Measurements from ENCODE around the gene KRT81.

Gene KRT81

GRCh38 chr12:52247622-52248540 is 43.5 kb downstream of the KRT81 start:
- TF ChIP-seq, protein P1, sequence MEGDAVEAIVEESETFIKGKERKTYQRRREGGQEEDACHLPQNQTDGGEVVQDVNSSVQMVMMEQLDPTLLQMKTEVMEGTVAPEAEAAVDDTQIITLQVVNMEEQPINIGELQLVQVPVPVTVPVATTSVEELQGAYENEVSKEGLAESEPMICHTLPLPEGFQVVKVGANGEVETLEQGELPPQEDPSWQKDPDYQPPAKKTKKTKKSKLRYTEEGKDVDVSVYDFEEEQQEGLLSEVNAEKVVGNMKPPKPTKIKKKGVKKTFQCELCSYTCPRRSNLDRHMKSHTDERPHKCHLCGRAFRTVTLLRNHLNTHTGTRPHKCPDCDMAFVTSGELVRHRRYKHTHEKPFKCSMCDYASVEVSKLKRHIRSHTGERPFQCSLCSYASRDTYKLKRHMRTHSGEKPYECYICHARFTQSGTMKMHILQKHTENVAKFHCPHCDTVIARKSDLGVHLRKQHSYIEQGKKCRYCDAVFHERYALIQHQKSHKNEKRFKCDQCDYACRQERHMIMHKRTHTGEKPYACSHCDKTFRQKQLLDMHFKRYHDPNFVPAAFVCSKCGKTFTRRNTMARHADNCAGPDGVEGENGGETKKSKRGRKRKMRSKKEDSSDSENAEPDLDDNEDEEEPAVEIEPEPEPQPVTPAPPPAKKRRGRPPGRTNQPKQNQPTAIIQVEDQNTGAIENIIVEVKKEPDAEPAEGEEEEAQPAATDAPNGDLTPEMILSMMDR (IDR thresholded peaks at IDR 0.05; ENCODE audit: control insufficient read depth, insufficient read depth, low read depth, low read length, missing control alignments): no peak
- H3K4me3 ChIP-seq (ENCODE audit: control insufficient read depth, low read depth, low read length): no peak overlapping the region
- no peak for DNase-seq (ENCODE audit: low read depth)

DNA sequence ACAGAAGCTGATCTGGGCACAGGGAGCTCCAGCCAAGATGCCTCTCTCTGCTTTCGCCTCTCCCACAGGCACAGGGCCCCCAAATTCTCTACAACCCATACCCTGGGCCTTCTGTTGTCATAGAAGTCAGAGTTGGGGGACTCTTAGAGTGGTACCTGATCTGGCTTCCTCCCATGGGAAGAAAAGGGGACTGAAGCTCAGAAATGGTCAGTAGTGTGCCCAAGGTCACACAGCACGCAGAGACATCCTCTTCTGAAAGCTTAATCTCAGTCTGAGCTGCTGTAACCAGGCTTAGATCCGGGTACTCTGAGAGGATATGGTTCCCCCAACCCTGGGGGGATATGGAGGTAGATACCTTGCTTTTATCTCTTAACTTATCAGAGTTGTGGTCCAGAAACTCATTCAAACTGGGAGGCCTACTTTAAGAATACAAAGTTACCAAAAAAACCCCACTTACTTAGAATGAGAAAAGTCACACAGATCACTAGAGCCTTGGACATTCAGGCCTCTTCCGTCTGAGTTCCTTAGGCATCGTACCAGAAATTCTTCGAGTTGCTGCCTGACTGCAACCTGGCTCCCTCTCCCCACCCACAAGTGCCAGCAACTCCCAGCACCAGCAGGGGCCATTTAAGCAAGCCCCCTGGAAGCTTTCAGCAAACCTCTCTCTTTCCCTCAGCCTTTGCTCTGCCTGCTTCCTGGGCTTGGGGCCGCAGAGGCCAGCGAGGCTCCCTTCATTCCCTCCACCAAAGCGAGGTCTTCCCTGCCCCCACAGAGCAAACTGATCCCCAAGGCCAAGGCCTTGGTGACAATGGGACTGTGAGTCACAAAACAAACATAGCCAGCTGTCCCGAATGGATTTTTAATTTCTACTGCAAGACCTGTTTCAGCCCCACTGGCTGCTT is 44.4 kb downstream of the KRT81 start:
- TF ChIP-seq, protein P1 (IDR thresholded peaks at IDR 0.05; ENCODE audit: control insufficient read depth, insufficient read depth, low read depth, low read length, missing control alignments): no peak
- no peak overlapping the region for H3K4me3 ChIP-seq (ENCODE audit: control insufficient read depth, low read depth, low read length)
- DNase-seq (ENCODE audit: low read depth): no peak

DNA sequence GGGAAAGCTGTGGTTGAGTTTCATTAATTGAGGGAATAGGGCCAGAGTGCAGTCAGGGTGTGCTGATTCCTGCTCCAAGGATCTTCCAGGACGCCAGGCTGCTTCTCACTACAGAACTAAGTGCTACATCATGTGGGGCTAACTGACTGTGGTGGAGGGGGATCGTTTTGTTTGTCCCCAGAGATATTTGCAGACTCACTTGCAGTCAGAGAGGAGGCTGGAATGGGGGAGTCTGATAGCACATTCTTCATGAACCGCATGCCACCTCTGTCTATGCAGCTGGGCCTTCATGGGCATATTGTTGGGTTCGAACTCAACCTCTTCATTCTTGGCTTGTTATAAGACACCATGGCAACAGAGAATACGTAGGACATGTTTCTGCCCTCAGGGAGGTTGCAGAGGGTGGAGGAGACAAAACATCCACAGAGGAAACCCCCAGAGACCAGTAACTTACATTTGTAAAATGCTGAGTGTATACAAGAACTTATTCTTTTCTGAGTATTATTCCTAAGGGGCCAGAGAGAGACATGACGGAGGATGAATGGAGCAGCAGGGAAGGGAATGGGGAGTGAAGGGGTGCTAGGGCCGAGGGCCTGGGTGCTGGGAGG is 45.3 kb downstream of the KRT81 start:
- DNase-seq (ENCODE audit: low read depth): no peak

DNA sequence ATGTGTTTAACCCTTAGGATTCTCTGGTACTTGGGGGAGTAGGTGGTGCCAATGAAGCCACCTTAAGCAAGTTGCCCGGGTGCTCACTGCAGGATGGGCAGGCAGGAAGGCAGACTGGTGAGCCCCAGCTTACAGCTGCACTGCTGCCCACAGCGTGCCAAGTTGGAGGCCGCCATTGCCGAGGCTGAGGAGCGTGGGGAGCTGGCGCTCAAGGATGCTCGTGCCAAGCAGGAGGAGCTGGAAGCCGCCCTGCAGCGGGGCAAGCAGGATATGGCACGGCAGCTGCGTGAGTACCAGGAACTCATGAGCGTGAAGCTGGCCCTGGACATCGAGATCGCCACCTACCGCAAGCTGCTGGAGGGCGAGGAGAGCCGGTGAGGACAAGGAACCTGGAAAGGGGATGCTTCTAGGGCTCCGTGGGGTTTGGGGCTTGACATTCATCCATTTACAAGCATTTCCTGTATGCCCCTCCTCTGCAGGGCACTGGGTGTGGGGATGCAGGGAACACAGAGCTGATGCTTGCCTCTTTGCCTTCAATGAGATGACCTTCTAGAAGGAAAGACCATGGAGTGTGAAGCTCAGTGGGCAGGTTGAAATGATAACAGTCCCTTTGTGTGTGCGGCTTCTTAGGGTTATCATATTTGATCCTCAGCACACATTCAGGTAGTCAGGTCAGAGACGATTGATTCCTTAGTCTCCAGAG is 45.9 kb downstream of the KRT81 start:
- no peak overlapping the region for H3K4me3 ChIP-seq (ENCODE audit: control insufficient read depth, low read depth, low read length)
- TF ChIP-seq, protein P1 (IDR thresholded peaks at IDR 0.05; ENCODE audit: control insufficient read depth, insufficient read depth, low read depth, low read length, missing control alignments): no peak
- DNase-seq (ENCODE audit: low read depth): no peak

More for the DNA sequence above, 45.3 kb downstream of the KRT81 start:
- TF ChIP-seq, protein P1 (IDR thresholded peaks at IDR 0.05; ENCODE audit: control insufficient read depth, insufficient read depth, low read depth, low read length, missing control alignments): no peak
- H3K4me3 ChIP-seq (ENCODE audit: control insufficient read depth, low read depth, low read length): no peak overlapping the region

- DNase-seq (ENCODE audit: low read depth): no peak
- TF ChIP-seq, protein P1 (IDR thresholded peaks at IDR 0.05; ENCODE audit: control insufficient read depth, insufficient read depth, low read depth, low read length, missing control alignments): no peak
- H3K4me3 ChIP-seq (ENCODE audit: control insufficient read depth, low read depth, low read length): no peak overlapping the region
Observed at GRCh38 chr12:52244615-52244994, 46.7 kb downstream of the KRT81 start.

All from AG09309 (cell line).